OCI-LY1 (cell line): ENCODE results near the gene OVOL2.

Experiments used
- H2AFZ ChIP-seq: fragments of 200-600 bp; sonication (generic), shearing (Covaris generic); 2 replicates; pipeline ENCODE4 v1.6.0; 2014; ENCODE audit warnings: antibody characterized with exemption, mild to moderate bottlenecking, low read length
- H3F3A ChIP-seq: fragments of 200-600 bp; sonication (generic), shearing (Covaris generic); 2 replicates; pipeline ENCODE4 v1.6.0; 2014; ENCODE audit warnings: mild to moderate bottlenecking, antibody characterized with exemption, low read length, moderate library complexity; ENCODE audit not compliant: insufficient read depth
- H3K27ac ChIP-seq: fragments of 200-600 bp; sonication (generic); 2 replicates; pipeline ENCODE4 v1.5.1; 2014; ENCODE audit warnings: low read length, mixed run types, mild to moderate bottlenecking, low read depth; ENCODE audit not compliant: poor library complexity, severe bottlenecking
- H3K27me3 ChIP-seq: fragments of 200-600 bp; sonication (generic); 2 replicates; pipeline ENCODE4 v1.6.0; 2014; ENCODE audit warnings: antibody characterized with exemption, mild to moderate bottlenecking, low read length, moderate library complexity; ENCODE audit not compliant: insufficient read depth
- H3K36me3 ChIP-seq: fragments of 200-600 bp; sonication (generic); 2 replicates; pipeline ENCODE4 v1.6.1; 2014; ENCODE audit warnings: mild to moderate bottlenecking, antibody characterized with exemption, low read length, moderate library complexity, mixed read lengths; ENCODE audit not compliant: insufficient read depth
- H3K4me1 ChIP-seq: fragments of 200-600 bp; sonication (generic); 2 replicates; pipeline ENCODE4 v1.5.1; 2014; ENCODE audit warnings: mild to moderate bottlenecking, low read length, moderate library complexity; ENCODE audit not compliant: insufficient read depth, severe bottlenecking
- H3K4me2 ChIP-seq: fragments of 200-600 bp; sonication (generic), shearing (Covaris generic); 2 replicates; pipeline ENCODE4 v1.6.1; 2014; ENCODE audit warnings: low read length
- H3K4me3 ChIP-seq: fragments of 200-600 bp; sonication (generic); 2 replicates; pipeline ENCODE4 v1.5.1; 2014; ENCODE audit warnings: low read length, low read depth, mild to moderate bottlenecking, mixed read lengths; ENCODE audit not compliant: poor library complexity, severe bottlenecking
- H3K79me2 ChIP-seq: fragments of 200-600 bp; shearing (Covaris generic); 2 replicates; pipeline ENCODE4 v1.6.1; 2016; ENCODE audit warnings: mixed run types, low read length, mixed read lengths; ENCODE audit not compliant: insufficient read depth
- H3K9ac ChIP-seq: fragments of 200-600 bp; sonication (generic), shearing (Covaris generic); 2 replicates; pipeline ENCODE4 v1.6.1; 2014; ENCODE audit warnings: mild to moderate bottlenecking, low read length, mixed read lengths
- H3K9me2 ChIP-seq: fragments of 200-600 bp; sonication (generic), shearing (Covaris generic); 2 replicates; pipeline ENCODE4 v1.6.1; 2014; ENCODE audit warnings: low read depth, mild to moderate bottlenecking, low read length, mixed read lengths
- H3K9me3 ChIP-seq: fragments of 200-600 bp; shearing (Covaris generic); 2 replicates; pipeline ENCODE4 v1.6.1; 2014; ENCODE audit warnings: low read length, mixed read lengths
- H4K20me1 ChIP-seq: fragments of 200-600 bp; sonication (generic), shearing (Covaris generic); 2 replicates; pipeline ENCODE4 v1.6.0; 2016; ENCODE audit warnings: mild to moderate bottlenecking, low read length; ENCODE audit not compliant: insufficient read depth
- EZH2 ChIP-seq: fragments of 200-600 bp; sonication (generic), shearing (Covaris generic); IDR thresholded peaks from 2 replicates; pipeline ENCODE4 v1.8.0; 2017; ENCODE audit warnings: borderline replicate concordance, mixed run types, mild to moderate bottlenecking, antibody characterized with exemption, low read length, moderate library complexity, mixed read lengths
- TF ChIP-seq, protein P1 (sequence below): fragments of 200-600 bp; sonication (generic), shearing (Covaris generic); IDR thresholded peaks from 2 replicates; pipeline ENCODE4 v1.5.1; 2017; ENCODE audit warnings: mild to moderate bottlenecking, antibody characterized with exemption, low read length, moderate library complexity, mixed read lengths

The OVOL2 gene

DNA sequence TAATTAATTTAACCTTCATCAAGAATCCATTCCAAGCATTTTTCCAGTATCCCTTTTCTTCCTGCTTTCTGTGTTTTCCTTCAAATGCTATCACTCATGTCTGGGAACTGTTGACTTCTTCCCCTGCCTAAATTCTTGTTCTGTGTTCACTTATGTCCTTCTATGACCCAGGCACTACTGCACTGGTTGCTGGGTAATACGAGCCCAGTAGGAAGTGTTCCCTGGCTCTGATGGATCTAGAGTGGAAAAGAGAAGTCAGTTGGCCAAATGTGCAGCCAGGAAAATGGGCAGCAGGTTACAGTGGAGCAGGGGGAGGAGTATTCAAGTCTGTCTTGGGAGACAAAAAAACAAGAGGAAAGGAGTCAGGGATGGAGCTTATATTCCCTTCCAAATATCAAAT is 7.1 kb downstream of the OVOL2 start:
- Histone ChIP-seq H2AFZ (no peak overlapping the region), H3K36me3 (no peaks in the 10 kb centered on the region), H3K79me2 (no peaks in the 10 kb centered on the region), H3K9me2 (no peaks in the 10 kb centered on the region), H3K27ac (no peak overlapping the region), H3F3A (no peaks in the 10 kb centered on the region), H3K9ac (no peak overlapping the region), H3K9me3 (no peaks in the 10 kb centered on the region), H4K20me1 (no peaks in the 10 kb centered on the region), H3K27me3 (no peaks in the 10 kb centered on the region), H3K4me2 (no peak overlapping the region), H3K4me1 (peaks cover 6% of the 10 kb centered on the region), H3K4me3 (no peak overlapping the region)
- TF ChIP-seq, protein P1, sequence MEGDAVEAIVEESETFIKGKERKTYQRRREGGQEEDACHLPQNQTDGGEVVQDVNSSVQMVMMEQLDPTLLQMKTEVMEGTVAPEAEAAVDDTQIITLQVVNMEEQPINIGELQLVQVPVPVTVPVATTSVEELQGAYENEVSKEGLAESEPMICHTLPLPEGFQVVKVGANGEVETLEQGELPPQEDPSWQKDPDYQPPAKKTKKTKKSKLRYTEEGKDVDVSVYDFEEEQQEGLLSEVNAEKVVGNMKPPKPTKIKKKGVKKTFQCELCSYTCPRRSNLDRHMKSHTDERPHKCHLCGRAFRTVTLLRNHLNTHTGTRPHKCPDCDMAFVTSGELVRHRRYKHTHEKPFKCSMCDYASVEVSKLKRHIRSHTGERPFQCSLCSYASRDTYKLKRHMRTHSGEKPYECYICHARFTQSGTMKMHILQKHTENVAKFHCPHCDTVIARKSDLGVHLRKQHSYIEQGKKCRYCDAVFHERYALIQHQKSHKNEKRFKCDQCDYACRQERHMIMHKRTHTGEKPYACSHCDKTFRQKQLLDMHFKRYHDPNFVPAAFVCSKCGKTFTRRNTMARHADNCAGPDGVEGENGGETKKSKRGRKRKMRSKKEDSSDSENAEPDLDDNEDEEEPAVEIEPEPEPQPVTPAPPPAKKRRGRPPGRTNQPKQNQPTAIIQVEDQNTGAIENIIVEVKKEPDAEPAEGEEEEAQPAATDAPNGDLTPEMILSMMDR: no peak
- no peak for TF ChIP-seq EZH2

DNA sequence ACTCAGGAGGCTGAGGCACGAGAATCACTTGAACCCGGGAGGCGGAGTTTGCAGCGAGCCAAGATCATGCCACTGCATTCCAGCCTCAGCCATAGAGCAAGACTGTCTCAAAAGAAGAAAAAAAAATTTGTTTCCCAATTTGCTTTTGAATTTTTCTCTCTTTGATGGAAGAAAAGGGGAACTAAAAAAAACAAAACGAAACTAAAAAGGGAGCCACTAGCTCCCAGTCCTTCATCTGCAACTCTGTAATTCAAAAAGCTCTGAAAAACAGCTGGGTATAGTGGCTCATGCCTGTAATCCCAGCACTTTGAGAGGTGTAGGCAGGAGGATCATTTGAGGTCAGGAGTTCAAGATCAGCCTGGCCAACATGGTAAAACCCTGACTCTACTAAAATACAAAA is 9.5 kb downstream of the OVOL2 start:
- Histone ChIP-seq H3K36me3 (no peaks in the 10 kb centered on the region; the same call in 1 of the 2 replicates), H3K4me3 (no peak overlapping the region), H3K9ac (no peak overlapping the region), H3K4me2 (no peak overlapping the region), H3F3A (no peaks in the 10 kb centered on the region), H3K27me3 (0 out of 2 replicates have a peak, but pooled peaks cover 5% of the 10 kb centered on the region), H3K9me3 (no peaks in the 10 kb centered on the region), H3K27ac (no peak overlapping the region), H3K79me2 (no peaks in the 10 kb centered on the region), H3K4me1 (peaks cover 6% of the 10 kb centered on the region), H2AFZ (no peak overlapping the region), H4K20me1 (no peaks in the 10 kb centered on the region), H3K9me2 (no peaks in the 10 kb centered on the region)
- TF ChIP-seq EZH2: no peak
- TF ChIP-seq, protein P1: no peak

- Histone ChIP-seq H3K4me2 (no peak overlapping the region), H3K9me3 (no peaks in the 10 kb centered on the region), H4K20me1 (no peaks in the 10 kb centered on the region), H2AFZ (no peak overlapping the region), H3K79me2 (no peaks in the 10 kb centered on the region), H3K4me1 (peaks cover 6% of the 10 kb centered on the region), H3F3A (no peaks in the 10 kb centered on the region), H3K27me3 (0 out of 2 replicates have a peak, but pooled peaks cover 5% of the 10 kb centered on the region), H3K9me2 (no peaks in the 10 kb centered on the region), H3K36me3 (no peaks in the 10 kb centered on the region; the same call in 1 of the 2 replicates), H3K9ac (no peak overlapping the region), H3K4me3 (no peak overlapping the region), H3K27ac (no peak overlapping the region)
- no peak for TF ChIP-seq EZH2
- TF ChIP-seq, protein P1: no peak
Measured at GRCh38 chr20:18046535-18046934, 11.2 kb downstream of the OVOL2 start.
